Activated CD4-positive, alpha-beta T cell treated with anti-CD3 and anti-CD28 coated beads, Interleukin-2, amount 10 ng/mL, durations not matched to agents 24 days and 14 days (primary cell): ENCODE data around the gene TMEM184C. TPM values are rescaled to one million over a fixed set of nuclear protein-coding genes. Genes with fewer than 3 reads are reported as not detected.
A peak's percentile ranks its signal among the peaks of the same experiment; 100 is the strongest.

Source experiments
- DNase-seq: peaks from one replicate; pipeline ENCODE4 v3.0.0; 2022
- H3K27ac Mint-ChIP-seq: one replicate; pipeline ENCODE4 v1.8.0; 2022; ENCODE audit warnings: mild to moderate bottlenecking, mixed read lengths
- H3K27me3 Mint-ChIP-seq: one replicate; pipeline ENCODE4 v1.8.0; 2022; ENCODE audit warnings: mixed read lengths
- H3K36me3 Mint-ChIP-seq: one replicate; pipeline ENCODE4 v1.8.0; 2022; ENCODE audit warnings: low read depth, mild to moderate bottlenecking, mixed read lengths
- H3K4me1 Mint-ChIP-seq: one replicate; pipeline ENCODE4 v1.8.0; 2021; ENCODE audit warnings: mixed read lengths
- H3K4me3 Mint-ChIP-seq: one replicate; pipeline ENCODE4 v1.8.0; 2022; ENCODE audit warnings: mild to moderate bottlenecking, moderate library complexity, mixed read lengths
- H3K9me3 Mint-ChIP-seq: one replicate; pipeline ENCODE4 v1.8.0; 2021; ENCODE audit warnings: mixed read lengths
- intact Hi-C: fragments of 100-400 bp; cut with micrococcal nuclease; formaldehyde crosslinking; loops from one replicate; pipeline ENCODE4 v1.15.1; 2023
- total RNA-seq: library from RNA; stranded (reverse); gene quantifications from 2 replicates; pipeline ENCODE4 v1.2.3, GENCODE V29; 2022

TMEM184C gene
- total RNA-seq = 18.3 and 19.7 TPM in 2 replicates

- peak within 1 kb of the TSS; percentile 99 for H3K4me3 Mint-ChIP-seq
Measured at GRCh38 chr4:147617173-147617840, at the start of gene TMEM184C. TSS of gene TMEM184C (plus strand) at chr4:147617397. CDS start at chr4:147617957, 560 bp downstream.

DNA sequence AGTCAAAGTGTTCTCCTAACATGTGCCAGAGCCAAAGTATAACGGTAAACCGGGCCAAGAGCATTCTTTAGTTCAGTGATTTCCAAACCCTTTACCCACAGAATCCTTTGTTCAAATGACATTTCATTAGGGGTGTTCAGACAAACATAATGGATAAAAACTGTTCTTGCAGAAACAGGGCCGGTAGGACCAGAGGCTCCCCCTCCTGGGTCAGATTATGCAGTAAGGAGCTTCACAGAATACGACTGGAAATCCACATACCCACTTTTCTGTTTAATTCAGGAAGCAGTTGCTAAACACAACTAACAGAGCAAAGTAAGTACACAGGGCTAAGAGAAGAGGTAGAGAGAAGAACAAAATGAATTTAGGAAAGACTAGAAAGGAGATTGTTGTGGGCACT is 46.6 kb upstream of the TMEM184C start:
- no peak for DNase-seq
- Mint-ChIP-seq H3K4me3 (no peak overlapping the region), H3K4me1 (no peaks in the 10 kb centered on the region), H3K36me3 (no peaks in the 10 kb centered on the region), H3K9me3 (peaks cover 3% of the 10 kb centered on the region), H3K27me3 (peaks cover 4% of the 10 kb centered on the region), H3K27ac (no peak overlapping the region)
- intact Hi-C loops = no loop called here

More at GRCh38 chr4:147617173-147617840, at the start of gene TMEM184C:
- H3K27ac Mint-ChIP-seq = peak within 1 kb of the TSS; percentile 94
- H3K9me3 Mint-ChIP-seq = no peaks in the 10 kb centered on the region
- DNase-seq = peak; percentile 100
- H3K36me3 Mint-ChIP-seq = peaks cover 19% of the 10 kb centered on the region
- peaks cover 17% of the 10 kb centered on the region for H3K27me3 Mint-ChIP-seq
- intact Hi-C loops = loop anchor here (1.0 to 5.0 kb wide), 6 partner anchors 21 to 825 kb away; partner anchors contain the start of genes ARHGAP10, NR3C2 and PRMT9
- peaks cover 21% of the 10 kb centered on the region for H3K4me1 Mint-ChIP-seq

DNA sequence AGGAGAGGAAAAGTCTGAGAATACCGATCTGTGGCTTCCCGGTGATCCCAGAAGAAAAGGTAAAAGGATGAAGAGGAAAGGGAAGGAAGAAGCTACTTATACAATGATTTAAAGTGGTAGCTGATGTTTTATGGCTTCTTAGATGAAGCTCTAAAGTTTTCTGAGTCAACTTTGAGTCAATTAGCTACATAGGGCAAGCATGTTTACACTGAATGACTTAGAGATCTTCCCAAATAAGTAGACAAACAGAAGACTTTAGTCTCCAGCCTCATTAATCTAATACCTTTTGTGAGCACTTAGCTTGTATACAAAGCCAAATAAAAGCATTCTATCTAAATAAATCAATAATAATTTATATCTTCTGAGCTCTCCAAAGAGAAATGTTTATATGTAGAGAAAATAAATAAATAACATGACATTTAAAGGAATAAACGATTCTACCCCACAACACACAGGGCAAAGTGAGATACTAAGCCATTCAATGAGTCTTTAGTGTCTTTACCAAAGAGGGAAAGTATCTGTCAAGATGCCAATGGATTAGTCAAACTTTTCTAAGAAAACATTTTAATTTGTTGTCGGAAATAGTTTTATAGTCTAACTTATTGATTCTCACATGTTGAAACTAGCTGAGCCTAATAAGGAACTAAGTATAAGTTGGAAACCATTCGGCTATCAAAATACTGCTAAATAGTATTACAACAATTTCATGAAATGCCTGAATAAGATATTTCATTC is 46.0 kb upstream of the TMEM184C start:
- Mint-ChIP-seq H3K9me3 (peaks cover 3% of the 10 kb centered on the region), H3K4me3 (no peak overlapping the region), H3K36me3 (no peaks in the 10 kb centered on the region), H3K4me1 (no peaks in the 10 kb centered on the region), H3K27ac (no peak overlapping the region), H3K27me3 (peaks cover 4% of the 10 kb centered on the region)
- DNase-seq = no peak
- intact Hi-C loops = no loop called here

DNA sequence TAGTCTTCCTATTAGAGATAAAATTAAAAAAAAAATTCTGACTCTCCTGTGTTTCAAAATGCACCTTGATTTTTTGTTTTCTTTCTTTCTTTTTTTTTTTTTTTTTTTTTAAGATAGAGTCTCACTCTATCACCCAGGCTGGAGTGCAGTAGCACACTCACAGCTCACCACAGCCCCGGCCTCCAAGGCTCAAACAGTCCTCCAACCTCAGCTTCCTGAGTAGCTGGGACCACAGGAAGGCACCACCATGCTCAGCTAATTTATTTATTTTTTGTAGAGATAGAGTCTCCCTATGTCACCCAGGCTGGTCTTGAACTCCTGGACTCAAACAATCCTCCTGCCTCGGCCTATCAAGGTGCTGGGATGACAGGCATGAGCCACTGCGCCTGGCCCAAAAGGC is 41.1 kb upstream of the TMEM184C start:
- no peak for DNase-seq
- Mint-ChIP-seq H3K36me3 (no peaks in the 10 kb centered on the region), H3K9me3 (no peaks in the 10 kb centered on the region), H3K4me3 (no peak overlapping the region), H3K4me1 (no peaks in the 10 kb centered on the region), H3K27ac (no peak overlapping the region), H3K27me3 (no peaks in the 10 kb centered on the region)
- intact Hi-C loops = no loop called here

GRCh38 chr4:147578051-147578476 is 39.1 kb upstream of the TMEM184C start:
- H3K27me3 Mint-ChIP-seq = no peaks in the 10 kb centered on the region
- no peaks in the 10 kb centered on the region for H3K9me3 Mint-ChIP-seq
- no peak overlapping the region for H3K4me3 Mint-ChIP-seq
- H3K27ac Mint-ChIP-seq = no peak overlapping the region
- no peaks in the 10 kb centered on the region for H3K36me3 Mint-ChIP-seq
- intact Hi-C loops = no loop called here
- no peaks in the 10 kb centered on the region for H3K4me1 Mint-ChIP-seq
- DNase-seq = no peak

DNA sequence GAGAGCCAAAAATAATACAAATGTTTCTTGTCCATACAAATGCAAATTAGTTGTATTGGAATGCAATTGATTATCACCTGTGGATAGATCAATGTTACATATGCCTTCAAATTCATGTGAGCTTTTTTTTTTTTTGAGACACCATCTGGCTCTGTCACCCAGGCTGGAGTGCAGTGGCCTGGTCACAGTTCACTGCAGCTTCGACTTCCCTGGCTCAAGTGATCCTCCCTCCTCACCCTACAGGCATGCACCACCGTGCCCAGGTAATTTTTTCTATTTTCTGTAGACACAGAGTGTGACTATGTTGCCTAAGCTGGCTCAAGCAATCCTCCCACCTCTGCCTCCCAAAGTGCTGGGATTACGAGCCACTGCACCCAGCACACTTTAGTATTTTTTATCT is 38.6 kb upstream of the TMEM184C start:
- intact Hi-C loops = no loop called here
- no peaks in the 10 kb centered on the region for H3K27me3 Mint-ChIP-seq
- no peaks in the 10 kb centered on the region for H3K36me3 Mint-ChIP-seq
- H3K4me3 Mint-ChIP-seq = no peak overlapping the region
- H3K4me1 Mint-ChIP-seq = no peaks in the 10 kb centered on the region
- H3K9me3 Mint-ChIP-seq = no peaks in the 10 kb centered on the region
- DNase-seq = no peak
- no peak overlapping the region for H3K27ac Mint-ChIP-seq

DNA sequence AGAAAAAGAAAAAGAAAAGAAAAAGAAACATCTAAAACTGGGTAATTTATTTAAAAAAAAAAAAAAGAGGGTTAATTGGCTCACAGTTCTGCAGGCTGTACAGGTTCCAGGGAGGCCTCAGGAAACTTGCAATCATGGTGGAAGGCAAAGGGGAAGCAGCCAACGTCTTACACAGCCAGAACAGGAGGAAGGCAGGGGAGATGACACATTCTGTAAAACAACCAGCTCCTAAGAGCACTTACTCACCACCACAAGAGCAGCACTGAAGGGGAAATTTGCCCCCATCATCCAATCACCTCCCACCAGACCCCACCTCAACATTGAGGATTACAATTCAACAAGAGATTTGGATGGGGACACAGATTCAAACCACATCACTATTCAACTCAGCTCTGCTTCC is 36.8 kb upstream of the TMEM184C start:
- Mint-ChIP-seq H3K36me3 (no peaks in the 10 kb centered on the region), H3K27me3 (peaks cover 1% of the 10 kb centered on the region), H3K9me3 (no peaks in the 10 kb centered on the region), H3K4me3 (no peak overlapping the region), H3K4me1 (no peaks in the 10 kb centered on the region), H3K27ac (no peak overlapping the region)
- intact Hi-C loops = loop anchor here (5.0 kb wide), 1 partner anchor 722 kb away; no protein-coding TSS in a partner anchor
- DNase-seq = no peak

DNA sequence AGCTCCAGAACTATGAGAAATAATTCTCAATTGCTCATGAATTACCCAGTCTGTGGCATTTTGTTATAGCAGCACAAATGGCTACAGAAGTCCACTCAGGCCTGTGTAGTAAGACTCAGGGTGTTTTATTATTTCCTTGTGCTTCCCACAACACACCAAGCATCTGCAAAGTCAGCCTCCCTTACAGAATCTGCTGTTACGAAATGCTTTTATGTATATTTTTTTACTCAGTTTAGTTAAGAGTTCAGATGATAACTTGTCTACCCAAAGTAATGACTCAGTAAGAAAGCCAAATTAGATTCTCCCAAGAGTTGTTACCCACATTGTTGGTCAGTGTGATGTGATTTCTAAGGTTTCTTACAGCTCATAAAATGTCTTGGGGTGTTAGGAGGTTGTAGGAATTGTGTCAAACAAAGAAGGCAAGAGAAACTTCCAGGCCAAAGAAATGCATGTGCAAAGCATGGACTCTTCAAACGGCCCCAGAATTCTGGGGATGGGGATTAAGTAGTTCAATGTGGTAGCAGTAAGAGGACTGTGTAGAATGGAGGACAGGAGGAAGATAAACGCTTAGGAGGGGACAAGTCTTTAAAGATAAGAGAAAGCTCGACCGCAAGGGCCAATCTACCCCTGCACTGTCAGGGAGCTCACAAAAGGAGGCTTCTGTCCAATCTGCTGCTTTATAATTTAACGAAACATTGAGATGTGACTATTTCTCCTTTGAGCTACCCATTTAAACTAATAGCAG is 35.4 kb upstream of the TMEM184C start:
- Mint-ChIP-seq H3K27me3 (peaks cover 5% of the 10 kb centered on the region), H3K36me3 (no peaks in the 10 kb centered on the region), H3K4me3 (no peak overlapping the region), H3K27ac (no peak overlapping the region), H3K9me3 (no peaks in the 10 kb centered on the region), H3K4me1 (no peaks in the 10 kb centered on the region)
- no peak for DNase-seq
- intact Hi-C loops = loop anchor here (5.0 kb wide), 1 partner anchor 721 kb away; no protein-coding TSS in a partner anchor

GRCh38 chr4:147582386-147583060 is 34.7 kb upstream of the TMEM184C start:
- Mint-ChIP-seq H3K27ac (no peak overlapping the region), H3K27me3 (peaks cover 5% of the 10 kb centered on the region), H3K36me3 (no peaks in the 10 kb centered on the region), H3K4me3 (no peak overlapping the region), H3K9me3 (no peaks in the 10 kb centered on the region), H3K4me1 (no peaks in the 10 kb centered on the region)
- no peak for DNase-seq
- intact Hi-C loops = loop anchor here (5.0 kb wide), 1 partner anchor 720 kb away; no protein-coding TSS in a partner anchor

GRCh38 chr4:147583876-147584275 is 33.3 kb upstream of the TMEM184C start:
- intact Hi-C loops = loop anchor here (5.0 kb wide), 1 partner anchor 718 kb away; no protein-coding TSS in a partner anchor
- no peak overlapping the region for H3K27ac Mint-ChIP-seq

GRCh38 chr4:147586032-147586431 is 31.2 kb upstream of the TMEM184C start:
- peaks cover 7% of the 10 kb centered on the region for H3K27me3 Mint-ChIP-seq
- intact Hi-C loops = no loop called here
- no peaks in the 10 kb centered on the region for H3K36me3 Mint-ChIP-seq
- H3K9me3 Mint-ChIP-seq = no peaks in the 10 kb centered on the region
- H3K27ac Mint-ChIP-seq = no peak overlapping the region
- H3K4me3 Mint-ChIP-seq = no peak overlapping the region
- no peak for DNase-seq
- H3K4me1 Mint-ChIP-seq = no peaks in the 10 kb centered on the region

More at GRCh38 chr4:147583876-147584275, 33.3 kb upstream of the TMEM184C start:
- Mint-ChIP-seq H3K9me3 (no peaks in the 10 kb centered on the region), H3K4me1 (no peaks in the 10 kb centered on the region), H3K27me3 (peaks cover 7% of the 10 kb centered on the region), H3K4me3 (no peak overlapping the region), H3K36me3 (no peaks in the 10 kb centered on the region)
- DNase-seq = no peak

DNA sequence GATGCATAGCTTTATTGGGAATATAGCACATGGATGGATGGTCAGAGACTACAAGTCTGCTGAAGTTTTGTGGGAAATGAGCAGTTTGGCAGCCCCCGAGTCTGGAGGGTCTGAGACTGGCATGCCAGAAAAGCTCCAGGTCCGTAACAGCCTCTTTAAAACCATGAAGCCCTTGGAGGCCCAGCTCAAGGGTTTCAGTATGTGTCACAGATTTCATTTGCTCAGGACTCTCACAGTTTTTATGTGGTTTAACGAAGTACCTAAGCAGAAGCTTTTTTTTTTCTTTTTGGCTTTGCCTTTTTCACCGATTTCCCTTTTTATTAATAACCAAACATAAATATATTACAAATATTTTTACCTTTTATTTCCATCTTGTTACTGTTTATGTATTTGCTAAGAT is 30.6 kb upstream of the TMEM184C start:
- Mint-ChIP-seq H3K4me1 (no peaks in the 10 kb centered on the region), H3K27me3 (peaks cover 7% of the 10 kb centered on the region), H3K27ac (no peak overlapping the region), H3K9me3 (no peaks in the 10 kb centered on the region), H3K36me3 (no peaks in the 10 kb centered on the region), H3K4me3 (no peak overlapping the region)
- intact Hi-C loops = no loop called here
- no peak for DNase-seq

- H3K27ac Mint-ChIP-seq = no peak overlapping the region
- H3K27me3 Mint-ChIP-seq = peaks cover 7% of the 10 kb centered on the region
- H3K4me1 Mint-ChIP-seq = no peaks in the 10 kb centered on the region
- H3K9me3 Mint-ChIP-seq = no peaks in the 10 kb centered on the region
- DNase-seq = no peak
- intact Hi-C loops = no loop called here
- no peak overlapping the region for H3K4me3 Mint-ChIP-seq
- no peaks in the 10 kb centered on the region for H3K36me3 Mint-ChIP-seq
Measured at GRCh38 chr4:147587041-147587440, 30.2 kb upstream of the TMEM184C start.
